ENCODE data around the gene CYB561.

GRCh38 chr17:63414222-63414621 lies 31.9 kb downstream of the CYB561 start:
- TF ChIP-seq ESRRA (CRISPR knock-in tag; IDR thresholded peaks at IDR 0.05; ENCODE audit: borderline replicate concordance) (no peak), CTCF (IDR thresholded peaks at IDR 0.05) (no peak), PREB (CRISPR knock-in tag; IDR thresholded peaks at IDR 0.05; ENCODE audit: borderline replicate concordance) (no peak)

Data from WTC11 (cell line).